Measurements from ENCODE around the gene BAK1. TPM values are rescaled to one million over a fixed set of nuclear protein-coding genes. Genes with fewer than 3 reads are reported as not detected.

The BAK1 gene
- total RNA-seq, 1 experiment from 2014 or later = 31.5 TPM

- CTCF ChIA-PET = no interaction called here
- in situ Hi-C loops (cut with HindIII; ENCODE audit: low pct_unique_long_range_greater_than_20kb, low sequenced_read_pairs) = no loop called here
- Histone ChIP-seq H3K27ac (ENCODE audit: low read length) (no peak overlapping the region), H3K27me3 (ENCODE audit: control insufficient read depth, insufficient read depth, low read length) (no peaks in the 10 kb centered on the region), H3K36me3 (ENCODE audit: control insufficient read depth, insufficient read depth, low read length) (no peaks in the 10 kb centered on the region), H3K4me1 (ENCODE audit: control insufficient read depth, insufficient read depth, low read length) (no peaks in the 10 kb centered on the region), H3K4me3 (ENCODE audit: low read depth in 2 of 2, low read length in 2 of 2) (no peak overlapping the region), H3K9me3 (ENCODE audit: control insufficient read depth, insufficient read depth, low read depth, low read length) (no peaks in the 10 kb centered on the region)
- intact Hi-C loops (cut with micrococcal nuclease; ENCODE audit: unreplicated experiment) = no loop called here
- no peak for DNase-seq (ENCODE audit: low read depth, low spot score)
- TF ChIP-seq POLR2AphosphoS5 (IDR thresholded peaks at IDR 0.05; ENCODE audit: low read depth, low read length) (no peak), TCF7L2 (IDR thresholded peaks at IDR 0.05; ENCODE audit: low read depth, low read length) (no peak)
- TF ChIP-seq, protein P1, sequence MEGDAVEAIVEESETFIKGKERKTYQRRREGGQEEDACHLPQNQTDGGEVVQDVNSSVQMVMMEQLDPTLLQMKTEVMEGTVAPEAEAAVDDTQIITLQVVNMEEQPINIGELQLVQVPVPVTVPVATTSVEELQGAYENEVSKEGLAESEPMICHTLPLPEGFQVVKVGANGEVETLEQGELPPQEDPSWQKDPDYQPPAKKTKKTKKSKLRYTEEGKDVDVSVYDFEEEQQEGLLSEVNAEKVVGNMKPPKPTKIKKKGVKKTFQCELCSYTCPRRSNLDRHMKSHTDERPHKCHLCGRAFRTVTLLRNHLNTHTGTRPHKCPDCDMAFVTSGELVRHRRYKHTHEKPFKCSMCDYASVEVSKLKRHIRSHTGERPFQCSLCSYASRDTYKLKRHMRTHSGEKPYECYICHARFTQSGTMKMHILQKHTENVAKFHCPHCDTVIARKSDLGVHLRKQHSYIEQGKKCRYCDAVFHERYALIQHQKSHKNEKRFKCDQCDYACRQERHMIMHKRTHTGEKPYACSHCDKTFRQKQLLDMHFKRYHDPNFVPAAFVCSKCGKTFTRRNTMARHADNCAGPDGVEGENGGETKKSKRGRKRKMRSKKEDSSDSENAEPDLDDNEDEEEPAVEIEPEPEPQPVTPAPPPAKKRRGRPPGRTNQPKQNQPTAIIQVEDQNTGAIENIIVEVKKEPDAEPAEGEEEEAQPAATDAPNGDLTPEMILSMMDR (IDR thresholded peaks at IDR 0.05) = no peak
- no TSS peak for BruUV-seq (replicated peaks)
- POLR2A ChIA-PET = no interaction called here
- ATAC-seq = no peak
Measured at GRCh38 chr6:33549196-33549595, 30.9 kb downstream of the BAK1 start.

DNA sequence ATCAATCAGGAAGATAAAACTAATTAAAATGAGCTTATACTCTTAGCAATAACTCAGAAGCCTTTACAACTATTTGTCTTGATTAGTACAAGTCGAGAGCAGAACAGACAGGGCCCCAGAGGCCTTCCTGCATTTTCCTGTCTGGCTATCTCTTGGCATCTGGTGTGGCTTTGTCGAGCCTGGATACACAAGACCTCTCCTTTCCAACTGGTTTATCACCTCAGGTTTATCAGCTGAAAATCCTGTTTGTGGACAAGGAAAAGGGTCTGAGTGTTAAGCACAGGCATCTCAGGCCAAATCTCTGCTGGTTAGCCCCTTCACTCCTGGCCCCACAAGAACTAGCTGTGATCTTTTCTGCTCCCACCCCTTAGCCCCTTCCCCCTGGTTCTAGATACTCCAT is 32.6 kb downstream of the BAK1 start:
- no peaks in the 10 kb centered on the region for H3K27me3 ChIP-seq (ENCODE audit: control insufficient read depth, insufficient read depth, low read length)
- H3K27ac ChIP-seq (ENCODE audit: low read length) = no peak overlapping the region
- H3K36me3 ChIP-seq (ENCODE audit: control insufficient read depth, insufficient read depth, low read length) = no peaks in the 10 kb centered on the region
- no peak for TF ChIP-seq TCF7L2 (IDR thresholded peaks at IDR 0.05; ENCODE audit: low read depth, low read length)
- no peak for TF ChIP-seq POLR2AphosphoS5 (IDR thresholded peaks at IDR 0.05; ENCODE audit: low read depth, low read length)
- TF ChIP-seq, protein P1 (IDR thresholded peaks at IDR 0.05) = no peak
- TF ChIP-seq SIN3A (IDR thresholded peaks at IDR 0.05; ENCODE audit: borderline replicate concordance, insufficient read depth, low read depth, low read length) = no peak
- TF ChIP-seq, protein P2, sequence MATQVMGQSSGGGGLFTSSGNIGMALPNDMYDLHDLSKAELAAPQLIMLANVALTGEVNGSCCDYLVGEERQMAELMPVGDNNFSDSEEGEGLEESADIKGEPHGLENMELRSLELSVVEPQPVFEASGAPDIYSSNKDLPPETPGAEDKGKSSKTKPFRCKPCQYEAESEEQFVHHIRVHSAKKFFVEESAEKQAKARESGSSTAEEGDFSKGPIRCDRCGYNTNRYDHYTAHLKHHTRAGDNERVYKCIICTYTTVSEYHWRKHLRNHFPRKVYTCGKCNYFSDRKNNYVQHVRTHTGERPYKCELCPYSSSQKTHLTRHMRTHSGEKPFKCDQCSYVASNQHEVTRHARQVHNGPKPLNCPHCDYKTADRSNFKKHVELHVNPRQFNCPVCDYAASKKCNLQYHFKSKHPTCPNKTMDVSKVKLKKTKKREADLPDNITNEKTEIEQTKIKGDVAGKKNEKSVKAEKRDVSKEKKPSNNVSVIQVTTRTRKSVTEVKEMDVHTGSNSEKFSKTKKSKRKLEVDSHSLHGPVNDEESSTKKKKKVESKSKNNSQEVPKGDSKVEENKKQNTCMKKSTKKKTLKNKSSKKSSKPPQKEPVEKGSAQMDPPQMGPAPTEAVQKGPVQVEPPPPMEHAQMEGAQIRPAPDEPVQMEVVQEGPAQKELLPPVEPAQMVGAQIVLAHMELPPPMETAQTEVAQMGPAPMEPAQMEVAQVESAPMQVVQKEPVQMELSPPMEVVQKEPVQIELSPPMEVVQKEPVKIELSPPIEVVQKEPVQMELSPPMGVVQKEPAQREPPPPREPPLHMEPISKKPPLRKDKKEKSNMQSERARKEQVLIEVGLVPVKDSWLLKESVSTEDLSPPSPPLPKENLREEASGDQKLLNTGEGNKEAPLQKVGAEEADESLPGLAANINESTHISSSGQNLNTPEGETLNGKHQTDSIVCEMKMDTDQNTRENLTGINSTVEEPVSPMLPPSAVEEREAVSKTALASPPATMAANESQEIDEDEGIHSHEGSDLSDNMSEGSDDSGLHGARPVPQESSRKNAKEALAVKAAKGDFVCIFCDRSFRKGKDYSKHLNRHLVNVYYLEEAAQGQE (IDR thresholded peaks at IDR 0.05; ENCODE audit: insufficient read depth in 1 of 2, low read depth in 2 of 2, low read length in 1 of 2) = no peak
- POLR2A ChIA-PET = interaction anchor here (0.7 kb wide), 1 partner anchor 117 kb away, joined by 4 read pairs; no protein-coding TSS in a partner anchor
- no peaks in the 10 kb centered on the region for H3K4me1 ChIP-seq (ENCODE audit: control insufficient read depth, insufficient read depth, low read length)
- no peaks in the 10 kb centered on the region for H3K9me3 ChIP-seq (ENCODE audit: control insufficient read depth, insufficient read depth, low read depth, low read length)
- in situ Hi-C loops (cut with HindIII; ENCODE audit: low pct_unique_long_range_greater_than_20kb, low sequenced_read_pairs) (no loop called here), intact Hi-C loops (cut with micrococcal nuclease; ENCODE audit: unreplicated experiment) (no loop called here)
- DNase-seq (ENCODE audit: low read depth, low spot score) (no peak), ATAC-seq (no peak)
- CTCF ChIA-PET = interaction anchor here (0.7 kb wide), 1 partner anchor 1500 kb away, joined by 4 read pairs; no protein-coding TSS in a partner anchor
- BruUV-seq (replicated peaks) = no TSS peak
- H3K4me3 ChIP-seq (ENCODE audit: low read depth in 2 of 2, low read length in 2 of 2) = no peak overlapping the region
